Measurements from ENCODE around the gene RSPO3.

- TF ChIP-seq CEBPB (IDR thresholded peaks at IDR 0.05; ENCODE audit: low read depth): no peak
- no peak for TF ChIP-seq SIN3A (IDR thresholded peaks at IDR 0.05; ENCODE audit: low read depth)
- no peak for TF ChIP-seq JUND (IDR thresholded peaks at IDR 0.05)
- TF ChIP-seq CTCF (IDR thresholded peaks at IDR 0.05 in 2 of 3, conservative IDR thresholded peaks at IDR 0.05 in 1 of 3; ENCODE audit: borderline replicate concordance in 1 of 3, insufficient read depth in 1 of 3, low read depth in 2 of 3, low read length in 2 of 3): no peak
- TF ChIP-seq SRF (IDR thresholded peaks at IDR 0.05; ENCODE audit: low read depth): no peak
Measured at GRCh38 chr6:127200114-127200513, 81.6 kb downstream of the RSPO3 start.
